Neural progenitor cell (in vitro differentiated cells): ENCODE data around the gene MYO1C. TPM values are rescaled to one million over a fixed set of nuclear protein-coding genes. Genes with fewer than 3 reads are reported as not detected.

Experiments used
- DNase-seq: peaks from one replicate; pipeline ENCODE4 v3.0.0-alpha.2; 2016; ENCODE audit warnings: low spot score
- H2AFZ ChIP-seq: fragments of 200-600 bp; sonication (generic); replicated peaks from 2 replicates; pipeline ENCODE4 v1.6.1; 2016; ENCODE audit warnings: antibody characterized with exemption
- H3F3A ChIP-seq: fragments of 200-600 bp; sonication (generic); 2 replicates; pipeline ENCODE4 v1.6.1; 2016; ENCODE audit warnings: antibody characterized with exemption, low read depth
- H3K27ac ChIP-seq: fragments of 200-600 bp; sonication (generic); 2 replicates; pipeline ENCODE4 v1.5.1; 2016; ENCODE audit warnings: mild to moderate bottlenecking
- H3K27me3 ChIP-seq: fragments of 200-600 bp; sonication (generic); 2 replicates; pipeline ENCODE4 v1.6.1; 2016; ENCODE audit warnings: mild to moderate bottlenecking, moderate library complexity
- H3K36me3 ChIP-seq: fragments of 200-600 bp; sonication (generic); 2 replicates; pipeline ENCODE4 v1.5.1; 2016
- H3K4me1 ChIP-seq: fragments of 200-600 bp; sonication (generic); 2 replicates; pipeline ENCODE4 v1.6.1; 2016; ENCODE audit warnings: mixed run types
- H3K4me2 ChIP-seq: fragments of 200-600 bp; sonication (generic); 2 replicates; pipeline ENCODE4 v1.6.1; 2016
- H3K4me3 ChIP-seq: fragments of 200-600 bp; sonication (generic); 2 replicates; pipeline ENCODE4 v1.5.1; 2016
- H3K79me2 ChIP-seq: fragments of 200-600 bp; sonication (generic); 2 replicates; pipeline ENCODE4 v1.6.1; 2016; ENCODE audit warnings: low read depth
- H3K9ac ChIP-seq: fragments of 200-600 bp; sonication (generic); 2 replicates; pipeline ENCODE4 v1.6.1; 2016
- H3K9me3 ChIP-seq: fragments of 200-600 bp; sonication (generic); 2 replicates; pipeline ENCODE4 v1.5.1; 2016; ENCODE audit warnings: low read depth
- H4K20me1 ChIP-seq: fragments of 200-600 bp; sonication (generic); 2 replicates; pipeline ENCODE4 v1.6.1; 2016; ENCODE audit warnings: low read depth
- H3K27ac Mint-ChIP-seq: 3 replicates; pipeline ENCODE4 v1.8.0; 2021; ENCODE audit warnings: mixed read lengths
- H3K27me3 Mint-ChIP-seq: 2 replicates; pipeline ENCODE4 v1.8.0; 2022; ENCODE audit warnings: low read depth, mild to moderate bottlenecking, inconsistent platforms, moderate library complexity, mixed read lengths; ENCODE audit not compliant: insufficient read depth
- H3K36me3 Mint-ChIP-seq: 3 replicates; pipeline ENCODE4 v1.8.0; 2021; ENCODE audit warnings: mixed read lengths
- H3K4me1 Mint-ChIP-seq: 3 replicates; pipeline ENCODE4 v1.8.0; 2021; ENCODE audit warnings: mixed read lengths
- H3K4me3 Mint-ChIP-seq: 3 replicates; pipeline ENCODE4 v1.8.0; 2021; ENCODE audit warnings: mild to moderate bottlenecking, moderate library complexity, mixed read lengths
- H3K9me3 Mint-ChIP-seq: 3 replicates; pipeline ENCODE4 v1.8.0; 2020; ENCODE audit warnings: mixed read lengths
- EZH2 ChIP-seq: fragments of 200-600 bp; sonication (generic); IDR thresholded peaks from 2 replicates; pipeline ENCODE4 v1.6.1; 2017; ENCODE audit warnings: antibody characterized with exemption, mild to moderate bottlenecking, moderate library complexity
- EZH2phosphoT487 ChIP-seq: fragments of 200-600 bp; sonication (generic); IDR thresholded peaks from 2 replicates; pipeline ENCODE4 v1.6.1; 2017; ENCODE audit warnings: antibody characterized with exemption
- total RNA-seq: library from RNA; depleted of rRNA; stranded (reverse); fragments of >200 nt; gene quantifications from 2 replicates; pipeline ENCODE4 v1.2.3, GENCODE V29; 2015; ENCODE audit warnings: low replicate concordance
- TF ChIP-seq, protein P1 (sequence below): fragments of 200-600 bp; sonication (generic); IDR thresholded peaks from 2 replicates; pipeline ENCODE4 v1.5.1; 2017; ENCODE audit warnings: antibody characterized with exemption, mild to moderate bottlenecking

MYO1C gene
- total RNA-seq, 1 donor from 2014 or later: 28.7 TPM

DNA sequence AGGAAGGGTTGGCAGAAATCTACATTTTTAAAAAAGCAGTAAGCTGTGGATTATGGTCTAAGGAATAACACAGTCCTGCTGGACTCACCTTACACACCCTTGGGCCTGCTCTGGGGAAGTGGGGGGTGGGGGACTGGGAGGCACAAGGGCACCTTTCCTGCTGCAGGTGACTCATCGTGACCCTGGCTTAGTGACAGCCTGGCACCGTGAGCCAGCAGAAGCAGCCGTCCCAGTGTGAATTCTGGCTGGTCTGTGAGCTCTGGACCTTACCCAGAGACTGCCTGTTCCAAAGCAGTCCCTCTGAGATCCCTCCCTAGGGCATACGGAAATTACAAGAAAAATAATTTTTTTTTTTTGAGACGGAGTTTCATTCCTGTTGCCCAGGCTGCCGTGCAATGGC is 32.3 kb downstream of the MYO1C start:
- no peak overlapping the region for H3K9ac ChIP-seq
- peaks cover 15% of the 10 kb centered on the region for H3K27me3 Mint-ChIP-seq
- H2AFZ ChIP-seq: no peak overlapping the region
- H3K9me3 ChIP-seq: no peaks in the 10 kb centered on the region
- no peak overlapping the region for H3K4me2 ChIP-seq
- no peak overlapping the region for H3K27ac Mint-ChIP-seq
- peaks cover 8% of the 10 kb centered on the region for H3K4me1 Mint-ChIP-seq
- no peak overlapping the region for H3K27ac ChIP-seq
- no peak for TF ChIP-seq EZH2phosphoT487
- no peak for TF ChIP-seq EZH2
- TF ChIP-seq, protein P1, sequence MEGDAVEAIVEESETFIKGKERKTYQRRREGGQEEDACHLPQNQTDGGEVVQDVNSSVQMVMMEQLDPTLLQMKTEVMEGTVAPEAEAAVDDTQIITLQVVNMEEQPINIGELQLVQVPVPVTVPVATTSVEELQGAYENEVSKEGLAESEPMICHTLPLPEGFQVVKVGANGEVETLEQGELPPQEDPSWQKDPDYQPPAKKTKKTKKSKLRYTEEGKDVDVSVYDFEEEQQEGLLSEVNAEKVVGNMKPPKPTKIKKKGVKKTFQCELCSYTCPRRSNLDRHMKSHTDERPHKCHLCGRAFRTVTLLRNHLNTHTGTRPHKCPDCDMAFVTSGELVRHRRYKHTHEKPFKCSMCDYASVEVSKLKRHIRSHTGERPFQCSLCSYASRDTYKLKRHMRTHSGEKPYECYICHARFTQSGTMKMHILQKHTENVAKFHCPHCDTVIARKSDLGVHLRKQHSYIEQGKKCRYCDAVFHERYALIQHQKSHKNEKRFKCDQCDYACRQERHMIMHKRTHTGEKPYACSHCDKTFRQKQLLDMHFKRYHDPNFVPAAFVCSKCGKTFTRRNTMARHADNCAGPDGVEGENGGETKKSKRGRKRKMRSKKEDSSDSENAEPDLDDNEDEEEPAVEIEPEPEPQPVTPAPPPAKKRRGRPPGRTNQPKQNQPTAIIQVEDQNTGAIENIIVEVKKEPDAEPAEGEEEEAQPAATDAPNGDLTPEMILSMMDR: no peak
- H3K27me3 ChIP-seq: no peaks in the 10 kb centered on the region
- no peaks in the 10 kb centered on the region for H3K9me3 Mint-ChIP-seq
- H3K36me3 ChIP-seq: no peaks in the 10 kb centered on the region
- no peak overlapping the region for H3K4me3 ChIP-seq
- peaks cover 16% of the 10 kb centered on the region for H3F3A ChIP-seq
- DNase-seq: no peak
- peaks cover 4% of the 10 kb centered on the region for H3K36me3 Mint-ChIP-seq
- no peaks in the 10 kb centered on the region for H3K4me1 ChIP-seq
- H3K4me3 Mint-ChIP-seq: no peak overlapping the region
- H4K20me1 ChIP-seq: peaks cover 5% of the 10 kb centered on the region
- peaks cover 7% of the 10 kb centered on the region for H3K79me2 ChIP-seq

DNA sequence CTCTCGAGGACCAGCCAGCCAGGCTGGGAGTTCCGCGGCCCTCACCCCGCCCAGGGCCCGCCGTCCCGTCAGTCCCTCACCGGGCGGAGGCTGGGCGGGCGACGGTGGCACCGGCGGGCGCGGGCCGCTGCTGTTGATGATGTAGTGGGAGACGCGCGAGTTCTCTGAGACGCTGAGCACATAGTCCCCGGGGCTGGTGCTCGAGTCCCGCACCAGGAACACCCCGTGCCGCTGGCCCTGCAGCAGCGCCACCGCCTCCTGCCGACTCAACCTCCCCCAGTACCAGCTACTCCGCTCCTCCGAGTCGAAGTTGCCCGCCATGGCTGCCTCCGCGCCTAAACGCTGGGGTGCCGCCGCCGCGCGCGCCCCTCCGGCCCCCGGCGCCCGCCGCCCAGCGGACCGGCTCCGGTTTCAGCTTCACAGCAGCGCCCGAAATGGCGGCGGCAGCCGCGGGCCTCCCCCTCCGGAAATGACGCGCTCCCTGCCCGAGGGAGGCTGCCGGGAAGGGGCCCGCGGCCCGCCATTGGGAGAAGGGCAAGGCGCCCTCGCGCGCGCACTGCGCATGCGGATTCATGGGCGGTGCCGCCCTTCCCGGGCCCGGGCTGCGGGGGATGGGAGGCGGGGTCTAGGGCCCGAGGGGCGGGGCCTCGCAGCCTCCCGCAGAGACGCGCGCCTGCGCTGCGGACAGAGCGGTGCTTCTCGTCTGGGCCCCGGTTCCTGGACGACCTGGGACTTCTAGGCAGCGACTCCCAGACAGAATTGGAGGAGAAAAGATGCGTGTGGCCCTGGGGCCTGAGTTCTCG is 36.5 kb downstream of the MYO1C start, which contains the start of gene CRK:
Gene CRK, minus strand, starts transcription at position 436 of the 803 bp plus-strand sequence. Its CDS starts 115 bp downstream, at position 321.
- peaks cover 6% of the 10 kb centered on the region for H3K4me1 ChIP-seq
- peak within 1 kb of the TSS; percentile 42 for H3K27ac ChIP-seq
- peaks cover 17% of the 10 kb centered on the region for H3K4me1 Mint-ChIP-seq

DNA sequence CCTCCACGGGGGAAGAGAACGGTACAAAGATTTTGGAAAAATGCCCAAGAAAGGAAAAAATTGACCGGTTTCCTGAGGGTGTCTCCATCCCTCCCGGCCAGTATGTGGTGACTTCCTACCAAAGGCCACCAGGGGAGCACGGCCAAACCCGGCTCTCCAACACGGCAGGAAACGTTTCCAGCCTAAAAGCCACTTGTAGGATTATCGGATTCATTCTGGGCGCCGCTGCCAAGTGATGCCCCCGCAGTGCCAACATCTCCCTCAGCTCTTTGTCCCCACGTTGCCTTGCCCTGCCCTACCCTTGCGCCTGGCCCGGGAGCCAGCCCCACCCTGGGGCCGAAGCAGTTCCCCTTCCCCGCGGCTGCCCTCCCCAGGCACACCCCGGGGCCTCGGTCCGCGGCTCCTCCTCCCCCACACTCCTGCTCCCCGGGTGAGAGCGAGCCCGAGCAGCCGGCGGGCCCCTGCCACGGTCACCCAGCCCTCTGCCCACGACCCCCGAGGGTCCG is 37.1 kb downstream of the MYO1C start:
- Histone ChIP-seq H3K9me3 (no peaks in the 10 kb centered on the region), H3K36me3 (no peaks in the 10 kb centered on the region), H3K79me2 (peaks cover 56% of the 10 kb centered on the region), H3K4me3 (peak overlapping the region; percentile 94), H4K20me1 (peaks cover 36% of the 10 kb centered on the region), H3K9ac (peak overlapping the region; percentile 83), H2AFZ (no peak overlapping the region), H3K27ac (peak overlapping the region; percentile 42), H3K4me2 (peak overlapping the region; percentile 91), H3K27me3 (no peaks in the 10 kb centered on the region), H3K4me1 (peaks cover 6% of the 10 kb centered on the region), H3F3A (peaks cover 16% of the 10 kb centered on the region)
- H3K4me1 Mint-ChIP-seq: peaks cover 17% of the 10 kb centered on the region
- peaks cover 10% of the 10 kb centered on the region for H3K27me3 Mint-ChIP-seq
- no peak for TF ChIP-seq EZH2phosphoT487
- TF ChIP-seq, protein P1: peak; percentile 61
- DNase-seq: peak; percentile 82
- H3K27ac Mint-ChIP-seq: peak overlapping the region; percentile 92
- H3K4me3 Mint-ChIP-seq: peak overlapping the region; percentile 97
- no peaks in the 10 kb centered on the region for H3K9me3 Mint-ChIP-seq
- peaks cover 11% of the 10 kb centered on the region for H3K36me3 Mint-ChIP-seq

More for the DNA sequence above, 36.5 kb downstream of the MYO1C start, which contains the start of gene CRK:
- Histone ChIP-seq H3K4me2 (peak within 1 kb of the TSS; percentile 91), H3K79me2 (peaks cover 50% of the 10 kb centered on the region), H3K9ac (peak within 1 kb of the TSS; percentile 83), H3K4me3 (peak within 1 kb of the TSS; percentile 94), H4K20me1 (peaks cover 36% of the 10 kb centered on the region), H3K27me3 (no peaks in the 10 kb centered on the region), H3K9me3 (no peaks in the 10 kb centered on the region), H3K36me3 (no peaks in the 10 kb centered on the region), H3F3A (peaks cover 16% of the 10 kb centered on the region), H2AFZ (peak within 1 kb of the TSS; percentile 18)
- TF ChIP-seq EZH2: no peak
- no peak for TF ChIP-seq EZH2phosphoT487
- TF ChIP-seq, protein P1: no peak
- H3K36me3 Mint-ChIP-seq: peaks cover 11% of the 10 kb centered on the region
- H3K27ac Mint-ChIP-seq: peak within 1 kb of the TSS; percentile 92
- no peaks in the 10 kb centered on the region for H3K9me3 Mint-ChIP-seq
- peaks cover 10% of the 10 kb centered on the region for H3K27me3 Mint-ChIP-seq
- DNase-seq: peak; percentile 99
- H3K4me3 Mint-ChIP-seq: peak within 1 kb of the TSS; percentile 97
